ENCODE results near the gene FAM168A. TPM values are rescaled to one million over a fixed set of nuclear protein-coding genes. Genes with fewer than 3 reads are reported as not detected.

The FAM168A gene
- total and polyA plus RNA-seq, 2 of the 8 experiments (the other 6 are each of a cell fraction or from before 2014, with no cell fraction given): 17.1 to 21.6 TPM

DNA sequence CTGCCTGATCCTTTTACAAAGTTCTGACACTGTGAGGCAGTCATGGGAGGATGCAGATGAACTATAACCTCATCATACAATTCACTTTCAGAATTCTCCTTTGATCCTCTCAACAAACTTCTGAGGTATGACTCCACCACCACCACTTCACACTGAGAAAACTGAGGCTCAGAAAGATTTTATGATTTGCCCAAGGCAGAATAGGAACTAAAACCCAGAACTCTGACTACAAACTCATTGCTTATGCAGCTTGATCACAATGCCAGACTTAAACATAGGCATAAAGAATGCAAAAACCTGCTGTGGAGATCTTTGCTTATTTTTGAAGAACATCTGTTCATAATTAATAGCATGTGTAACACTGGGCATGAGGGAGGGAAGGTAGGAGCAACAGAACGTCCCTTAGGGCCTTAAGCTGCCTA is 20.4 kb downstream of the FAM168A start:
- CTCF ChIA-PET (ENCODE audit: partially characterized antibody): interaction anchor here (0.6 to 1.7 kb wide), 4 partner anchors 9 to 99 kb away, joined by 3 to 4 read pairs (median 3); no protein-coding TSS in a partner anchor
- DNase-seq (ENCODE audit: low read depth in 1 of 2, low spot score in 2 of 2): no peak

More for the DNA sequence above, 20.4 kb downstream of the FAM168A start:
- no peaks in the 10 kb centered on the region for H3K23me2 ChIP-seq (ENCODE audit: low read depth, low read length)
- H4K8ac ChIP-seq (ENCODE audit: extremely low read depth, insufficient read depth, low read length): no peak overlapping the region
- no peak overlapping the region for H3K9ac ChIP-seq (replicated peaks in 1 of 4; ENCODE audit: extremely low read depth in 1 of 4, low read depth in 3 of 4, low read length in 3 of 4)
- TF ChIP-seq NANOG (IDR thresholded peaks at IDR 0.05; ENCODE audit: insufficient read depth, low read depth, low read length, poor library complexity, severe bottlenecking) (no peak), CHD1 (IDR thresholded peaks at IDR 0.05; ENCODE audit: low read depth, low read length) (no peak), CREB1 (IDR thresholded peaks at IDR 0.05) (no peak), YY1 (IDR thresholded peaks at IDR 0.05; ENCODE audit: low read depth, low read length) (no peak), MAFK (IDR thresholded peaks at IDR 0.05; ENCODE audit: low read depth, low read length) (no peak), TAF7 (optimal IDR thresholded peaks at IDR 0.05; ENCODE audit: borderline replicate concordance, low read depth, low read length) (no peak), FOSL1 (IDR thresholded peaks at IDR 0.05; ENCODE audit: insufficient read depth, low read depth, low read length) (no peak), EGR1 (IDR thresholded peaks at IDR 0.05; ENCODE audit: borderline replicate concordance, low read depth, low read length) (no peak), EZH2 (IDR thresholded peaks at IDR 0.05; ENCODE audit: low read depth, low read length, severe bottlenecking) (no peak), KDM4A (IDR thresholded peaks at IDR 0.05; ENCODE audit: low read depth, low read length, severe bottlenecking) (no peak), HDAC6 (IDR thresholded peaks at IDR 0.05; ENCODE audit: low read depth, low read length) (no peak)
- TF ChIP-seq, protein P1, sequence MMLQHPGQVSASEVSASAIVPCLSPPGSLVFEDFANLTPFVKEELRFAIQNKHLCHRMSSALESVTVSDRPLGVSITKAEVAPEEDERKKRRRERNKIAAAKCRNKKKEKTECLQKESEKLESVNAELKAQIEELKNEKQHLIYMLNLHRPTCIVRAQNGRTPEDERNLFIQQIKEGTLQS (IDR thresholded peaks at IDR 0.05; ENCODE audit: insufficient read depth, low read depth, low read length): no peak
- no peak overlapping the region for H4K5ac ChIP-seq (ENCODE audit: insufficient read length, low read depth, low read length)
- H3K4ac ChIP-seq (replicated peaks; ENCODE audit: insufficient read length, low read depth, low read length): no peak overlapping the region
- H3K23ac ChIP-seq (ENCODE audit: insufficient read length): no peak overlapping the region
- no peak overlapping the region for H3K27ac ChIP-seq (ENCODE audit: low read depth, low read length)
- H3K27me3 ChIP-seq (replicated peaks in 1 of 4; ENCODE audit: control insufficient read depth in 3 of 4, extremely low read depth in 1 of 4, insufficient read depth in 3 of 4, low read length in 3 of 4): no peaks in the 10 kb centered on the region
- H3K36me3 ChIP-seq (ENCODE audit: control insufficient read depth in 2 of 4, insufficient read depth in 4 of 4, low read length in 3 of 4): no peaks in the 10 kb centered on the region
- peaks cover 3% of the 10 kb centered on the region; the same call in 1 of the 2 replicates for H3K79me1 ChIP-seq (ENCODE audit: low read depth, low read length)
- H2AK5ac ChIP-seq (ENCODE audit: low read depth, low read length): no peak overlapping the region
- peaks cover 4 to 16% of the 10 kb centered on the region in 2 experiments; a peak in 3 of 4 replicates for H3K79me2 ChIP-seq (ENCODE audit: control insufficient read depth in 1 of 2, insufficient read depth in 2 of 2, low read length in 2 of 2)
- H3K4me1 ChIP-seq (replicated peaks in 1 of 4; ENCODE audit: control insufficient read depth in 3 of 4, insufficient read depth in 4 of 4, low read length in 3 of 4): peaks cover 0 to 5% (median 0%) of the 10 kb centered on the region in 4 experiments; a peak in 5 of 7 replicates
- no peak overlapping the region for H2BK15ac ChIP-seq (ENCODE audit: low read length)
- no peak overlapping the region for H2BK5ac ChIP-seq (ENCODE audit: low read depth, low read length)
- no peak overlapping the region for H2BK120ac ChIP-seq (replicated peaks; ENCODE audit: low read depth, low read length)
- no peaks in the 10 kb centered on the region for H3K9me3 ChIP-seq (ENCODE audit: insufficient read depth in 2 of 2, low read depth in 1 of 2, low read length in 1 of 2)
- H2AFZ ChIP-seq (ENCODE audit: low read length): no peak overlapping the region
- H3K4me3 ChIP-seq (ENCODE audit: extremely low read depth in 1 of 4, insufficient read depth in 2 of 4, low read depth in 3 of 4, low read length in 4 of 4): no peak overlapping the region
- peaks cover 0 to 5% of the 10 kb centered on the region in 2 experiments for H4K20me1 ChIP-seq (replicated peaks in 1 of 2; ENCODE audit: control insufficient read depth in 1 of 2, insufficient read depth in 2 of 2, low read length in 2 of 2)
- no peak overlapping the region for H3K18ac ChIP-seq (ENCODE audit: extremely low read depth, low read length)
- WGBS, 2 experiments (ENCODE audit: extremely low coverage in 1 of 2, insufficient coverage in 1 of 2, insufficient read length in 1 of 2, insufficient replicate concordance in 2 of 2, low coverage in 1 of 2, low lambda C conversion rate in 2 of 2, missing lambda C conversion rate in 1 of 2): 70% methylated on average over 1 of the region's 1 CpG; no CpG with 5 or more reads in 1 of the 2 experiments
- no peak overlapping the region for H3K14ac ChIP-seq (ENCODE audit: insufficient read length)
- no peak overlapping the region for H3K4me2 ChIP-seq (ENCODE audit: insufficient read depth in 1 of 2, low read depth in 2 of 2, low read length in 2 of 2)
- H2BK12ac ChIP-seq (ENCODE audit: low read depth, low read length): no peak overlapping the region
- H3K56ac ChIP-seq (replicated peaks; ENCODE audit: insufficient read length, low read depth, low read length): no peak overlapping the region
- FAIRE-seq: no peak
- no peak overlapping the region for H2BK20ac ChIP-seq (ENCODE audit: low read length)
- no peak overlapping the region for H4K91ac ChIP-seq (replicated peaks; ENCODE audit: insufficient read length, low read length)
- POLR2A ChIA-PET (ENCODE audit: partially characterized antibody): interaction anchor here (0.8 kb wide), 1 partner anchor 10 kb away, joined by 3 read pairs; no protein-coding TSS in a partner anchor

Data from H1 (cell line).